G401 (cell line): Measurements from ENCODE around the gene TCF12. TPM values are rescaled to one million over a fixed set of nuclear protein-coding genes. Genes with fewer than 3 reads are reported as not detected.

Experiments used
- DNase-seq: peaks from one replicate; pipeline ENCODE4 v3.0.0-alpha.2; 2015; ENCODE audit warnings: low spot score
- in situ Hi-C: cut with HindIII; loops from 2 replicates; pipeline ENCODE4 v1.10.0; 2016; ENCODE audit warnings: low sequenced_read_pairs, mixed read lengths
- total RNA-seq: library from RNA; depleted of rRNA; stranded (reverse); fragments of >200 nt; shearing (Covaris generic); gene quantifications from 2 replicates; pipeline ENCODE4 v1.2.3, GENCODE V29; 2014

TCF12 gene
- total RNA-seq, 1 experiment from 2014 or later: 55.3 TPM

DNA sequence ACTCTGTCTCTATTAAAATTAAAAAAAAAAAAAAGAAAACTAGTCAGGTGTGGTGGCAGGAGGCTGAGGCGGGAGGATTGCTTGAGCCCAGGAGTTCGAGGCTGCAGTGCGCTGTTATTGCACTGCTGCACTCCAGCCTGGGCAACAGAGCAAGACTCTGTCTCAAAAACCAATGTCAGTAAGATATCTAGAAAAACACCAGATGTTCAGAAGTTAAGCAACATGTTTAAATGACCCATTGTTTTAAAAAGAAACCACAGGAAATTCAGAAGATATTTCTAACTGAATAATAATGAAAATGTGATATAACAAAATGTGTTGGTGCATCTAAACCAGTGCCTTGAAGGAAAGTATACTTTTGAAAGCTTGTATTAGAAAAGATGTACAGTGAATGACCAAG, 254.5 kb downstream of the TCF12 start:
- in situ Hi-C loops: no loop called here
- DNase-seq: no peak

DNA sequence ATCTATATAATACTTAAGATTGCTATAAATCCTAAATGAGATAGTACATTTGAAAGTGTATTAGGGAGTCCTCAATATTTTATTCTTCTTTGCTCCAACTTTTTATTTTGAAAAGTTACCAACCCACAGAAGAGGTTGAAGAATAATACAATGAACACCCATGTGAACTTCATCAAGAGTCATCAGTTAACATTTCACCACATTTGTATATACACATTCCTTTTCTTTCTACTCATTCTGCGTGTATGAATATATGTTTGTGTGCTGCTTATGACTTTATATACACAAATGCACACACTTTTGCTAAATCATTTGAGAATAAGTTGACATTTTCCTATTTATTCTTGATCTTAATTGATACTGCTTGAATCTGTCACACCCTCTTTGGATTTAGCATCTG, 264.6 kb downstream of the TCF12 start:
- in situ Hi-C loops: no loop called here
- no peak for DNase-seq

DNA sequence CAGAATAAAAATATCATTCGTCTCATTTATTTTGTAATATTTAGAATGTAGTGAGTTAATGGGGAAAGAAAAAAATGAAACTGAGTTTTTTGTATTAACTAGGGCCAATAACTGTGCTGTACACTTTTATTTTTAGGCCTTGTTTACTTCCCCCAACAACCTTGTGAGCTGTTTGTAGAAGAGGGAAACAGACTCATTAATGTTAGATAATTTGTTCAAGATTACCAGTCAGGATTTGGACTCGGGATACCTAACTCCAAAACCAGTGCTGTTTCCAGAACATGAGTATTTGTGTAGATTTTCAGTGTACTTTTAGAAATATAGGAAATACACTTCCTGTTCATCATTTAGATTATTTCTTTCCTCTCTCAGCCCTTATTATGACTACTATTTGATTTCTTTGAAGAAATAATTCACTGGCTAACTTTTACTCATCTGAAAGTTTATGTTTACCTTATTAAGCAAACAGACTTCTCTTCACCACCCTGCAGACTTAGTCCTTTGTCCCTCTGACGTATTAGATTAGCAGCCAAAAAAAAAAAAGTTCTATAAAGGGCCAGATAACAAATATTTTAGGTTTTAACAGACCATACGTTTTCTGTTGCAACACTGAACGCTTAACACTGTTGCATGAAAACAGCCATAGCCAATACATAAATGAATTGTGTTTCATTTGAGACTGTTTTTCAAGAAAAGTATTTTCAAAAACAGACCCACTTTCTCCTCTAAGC, 265.3 kb downstream of the TCF12 start:
- no peak for DNase-seq
- in situ Hi-C loops: no loop called here

DNA sequence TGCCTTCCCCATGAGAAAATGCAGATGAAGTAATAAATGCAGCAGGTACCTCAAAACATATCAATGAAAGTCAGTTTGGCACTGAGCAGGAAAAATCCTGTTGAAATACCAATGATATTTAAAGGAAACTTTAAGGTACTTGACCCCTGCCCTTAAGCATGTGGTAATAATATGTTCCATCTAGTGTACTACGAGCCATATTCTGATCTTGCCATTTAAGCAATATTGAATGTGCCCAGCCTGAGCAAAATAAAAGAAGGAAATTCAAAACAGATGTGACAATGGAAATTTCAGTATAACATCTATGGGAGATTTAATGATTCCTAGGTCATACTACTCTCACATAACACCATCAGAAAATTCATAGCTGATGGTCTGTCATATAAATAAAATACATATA, 266.1 kb downstream of the TCF12 start:
- DNase-seq: no peak
- in situ Hi-C loops: no loop called here

DNA sequence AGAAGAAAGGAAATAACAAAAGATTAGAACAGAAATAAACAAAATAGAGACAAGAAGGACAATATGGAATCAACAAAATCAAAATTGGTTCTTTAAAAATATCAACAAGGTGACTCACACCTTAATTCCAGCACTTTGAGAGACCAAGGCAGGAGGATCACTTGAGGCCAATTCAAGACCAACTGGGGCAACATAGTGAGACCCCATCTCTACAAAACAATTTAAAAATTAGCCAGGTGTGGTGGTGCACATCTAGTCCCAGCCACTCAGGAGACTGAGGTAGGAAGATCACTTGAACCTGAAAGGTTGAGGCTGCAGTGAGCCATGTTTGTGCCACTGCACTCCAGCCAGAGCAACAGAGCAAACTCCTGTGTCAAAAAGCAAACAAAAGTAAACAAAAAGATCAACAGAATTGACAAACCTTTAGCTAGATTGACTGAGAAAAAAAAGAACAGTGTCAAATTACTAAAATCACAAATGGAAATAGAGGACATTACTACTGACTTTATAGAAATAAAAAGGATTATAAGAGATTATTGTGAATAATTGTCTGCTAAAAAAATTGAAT, 267.1 kb downstream of the TCF12 start:
- DNase-seq: no peak
- in situ Hi-C loops: no loop called here

DNA sequence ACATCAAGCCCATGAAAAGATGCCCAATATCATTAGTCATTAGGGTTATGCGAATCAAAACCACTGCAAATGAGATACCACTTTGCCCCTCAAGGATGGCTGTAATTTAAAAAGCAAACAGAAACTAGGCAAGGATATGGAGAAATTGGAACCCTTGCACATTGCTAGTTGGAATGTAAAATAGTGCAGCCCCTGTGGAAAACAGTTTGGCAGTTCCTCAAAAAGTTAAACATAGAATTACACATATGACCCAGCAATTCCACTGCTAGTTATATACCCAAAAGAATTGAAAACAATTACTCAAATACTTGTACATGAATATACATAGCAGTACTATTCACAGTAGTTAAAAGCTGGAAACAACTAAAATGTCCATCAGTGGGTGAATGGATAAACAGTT, 271.0 kb downstream of the TCF12 start:
- no peak for DNase-seq
- in situ Hi-C loops: no loop called here

DNA sequence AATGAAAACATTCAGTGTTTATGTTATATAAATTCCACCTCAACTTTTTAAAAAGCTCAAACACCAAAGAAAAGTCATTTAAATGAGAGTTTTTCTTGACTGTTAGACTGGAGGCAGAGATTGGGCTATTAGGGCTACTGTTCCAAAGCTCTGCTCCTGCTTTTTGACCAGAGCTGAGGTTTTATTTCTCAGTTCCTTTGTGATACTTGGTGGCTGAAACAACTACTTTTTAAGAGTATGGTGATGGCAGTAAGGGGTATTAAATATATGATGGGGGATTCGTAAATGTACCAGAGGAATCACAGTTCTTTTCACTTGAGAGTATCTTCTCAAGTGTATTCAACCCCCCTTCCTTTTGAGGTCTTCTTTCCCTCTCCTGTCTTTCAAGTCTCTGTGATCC, 271.8 kb downstream of the TCF12 start:
- no peak for DNase-seq
- in situ Hi-C loops: no loop called here

DNA sequence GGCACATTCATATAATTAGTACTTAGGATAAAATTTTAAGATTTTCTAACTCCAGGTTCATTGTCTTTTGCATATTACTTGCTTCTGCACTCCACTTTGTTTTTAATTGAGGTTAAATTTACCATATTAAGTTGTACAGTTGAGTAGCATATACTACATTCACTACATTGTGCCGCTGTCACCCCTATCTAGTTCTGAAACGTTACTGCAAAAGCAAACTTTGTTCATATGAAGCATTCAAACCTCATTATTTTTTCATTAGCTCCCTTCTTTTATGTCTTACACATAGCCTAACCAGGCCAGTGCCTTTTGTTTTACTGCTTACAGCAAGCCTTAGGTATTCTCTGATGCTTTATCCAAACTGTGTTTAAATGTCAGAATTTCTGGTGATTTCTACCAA, 274.7 kb downstream of the TCF12 start:
- DNase-seq: no peak
- in situ Hi-C loops: no loop called here

DNA sequence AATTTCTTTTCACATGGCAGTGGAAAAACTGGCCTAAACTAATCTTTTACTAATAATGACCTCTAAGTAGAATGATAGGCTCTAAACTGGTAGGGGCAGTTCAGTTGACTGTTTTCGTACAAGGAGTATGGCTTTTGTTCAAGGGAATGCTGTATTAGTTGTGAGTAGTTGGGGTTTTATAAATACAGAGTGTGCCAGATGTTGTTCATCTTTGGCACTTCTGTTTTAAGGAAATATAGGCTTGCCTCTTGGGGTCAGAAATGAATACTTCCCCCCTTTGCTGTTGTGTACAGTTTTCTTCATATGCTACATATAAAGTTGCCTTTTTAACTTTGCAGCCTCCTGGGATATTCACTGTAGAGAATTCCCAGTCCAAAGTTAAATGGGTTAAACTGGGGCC, 276.9 kb downstream of the TCF12 start:
- no peak for DNase-seq
- in situ Hi-C loops: no loop called here

DNA sequence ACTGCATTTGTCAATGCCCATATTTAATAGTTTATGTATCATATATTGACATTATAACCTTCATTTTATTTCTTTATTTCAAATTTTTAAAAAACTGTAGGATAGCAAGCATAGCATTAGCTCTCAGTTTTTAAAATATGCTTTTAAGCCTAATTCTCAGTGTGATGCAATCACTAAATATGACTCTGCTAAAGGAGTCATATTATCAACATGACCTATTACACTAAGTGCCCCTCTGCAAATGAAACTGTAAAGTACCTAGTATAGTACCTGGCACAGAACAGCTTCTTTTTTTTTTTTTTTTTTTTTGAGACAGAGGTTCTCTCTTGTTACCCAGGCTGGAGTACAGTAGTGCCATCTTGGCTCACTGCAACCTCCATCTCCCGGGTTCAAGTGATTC, 278.4 kb downstream of the TCF12 start:
- no peak for DNase-seq
- in situ Hi-C loops: no loop called here

DNA sequence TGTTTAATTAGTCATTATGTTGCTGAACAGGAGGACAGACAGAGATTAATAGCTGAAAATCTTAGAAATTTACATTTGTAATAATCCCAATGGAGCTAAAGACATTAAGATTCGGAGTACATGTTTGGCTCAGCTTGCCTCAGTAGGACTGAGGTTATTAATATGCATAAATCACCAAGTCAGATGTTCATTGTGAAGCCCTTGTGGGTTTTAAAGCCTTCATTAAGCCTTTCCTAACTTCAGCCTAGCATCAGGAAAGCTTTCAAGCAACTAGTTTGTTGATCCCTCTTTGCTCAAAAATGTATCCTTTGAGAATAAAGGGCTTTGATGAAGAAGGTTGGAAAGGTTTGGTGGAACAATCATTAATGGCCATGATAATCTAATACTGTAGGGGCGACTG, 279.7 kb downstream of the TCF12 start:
- no peak for DNase-seq
- in situ Hi-C loops: no loop called here

DNA sequence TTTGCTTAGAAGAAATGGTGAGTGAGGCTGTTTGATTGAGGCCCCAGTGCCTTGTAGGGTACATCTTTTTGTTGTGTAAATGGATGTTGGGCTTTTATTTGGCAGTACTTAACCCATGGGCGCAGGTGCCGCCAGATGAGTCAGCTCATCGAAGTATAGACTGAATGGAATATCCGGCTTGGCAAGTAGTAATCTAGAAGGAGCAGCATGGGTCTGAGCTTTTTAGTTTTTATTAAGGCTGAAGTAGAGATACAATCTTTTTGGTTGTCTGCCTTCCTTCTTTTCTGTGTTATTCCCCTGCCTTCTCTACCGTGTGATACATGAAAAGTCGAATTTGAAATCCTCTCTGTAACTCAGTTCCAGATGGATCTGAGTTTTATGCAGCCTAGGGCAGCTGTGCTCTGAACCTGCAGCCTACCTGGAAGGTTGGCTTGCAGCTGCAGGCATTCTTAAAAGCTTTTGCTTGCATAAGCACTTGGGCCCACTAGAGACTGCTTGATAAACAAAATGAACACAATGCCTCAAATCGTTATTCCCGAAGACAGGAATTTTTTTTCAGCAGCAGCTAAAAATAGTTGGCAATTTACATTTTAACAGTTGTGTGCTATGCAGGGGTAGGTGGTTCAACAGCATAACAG, 280.3 kb downstream of the TCF12 start:
- in situ Hi-C loops: no loop called here
- no peak for DNase-seq

DNA sequence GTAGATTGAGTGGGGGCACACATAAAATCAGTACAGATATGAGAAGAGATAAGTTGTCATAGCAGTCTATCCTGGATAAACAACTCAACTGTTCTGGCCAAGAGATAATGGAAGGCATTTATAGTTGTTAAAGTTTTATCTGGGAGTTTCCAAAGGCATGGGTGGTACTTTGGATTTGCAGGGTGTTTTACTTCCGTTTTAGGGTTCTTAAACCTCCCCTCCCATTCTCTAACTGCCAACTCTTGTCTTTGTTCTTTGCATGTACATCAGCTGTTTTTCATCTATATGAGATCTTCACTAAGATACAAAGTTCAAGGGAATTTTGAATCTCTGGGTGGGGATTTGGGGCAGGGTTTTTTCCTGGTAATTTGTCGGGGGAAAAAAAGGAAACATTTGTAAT, 283.1 kb downstream of the TCF12 start:
- no peak for DNase-seq

DNA sequence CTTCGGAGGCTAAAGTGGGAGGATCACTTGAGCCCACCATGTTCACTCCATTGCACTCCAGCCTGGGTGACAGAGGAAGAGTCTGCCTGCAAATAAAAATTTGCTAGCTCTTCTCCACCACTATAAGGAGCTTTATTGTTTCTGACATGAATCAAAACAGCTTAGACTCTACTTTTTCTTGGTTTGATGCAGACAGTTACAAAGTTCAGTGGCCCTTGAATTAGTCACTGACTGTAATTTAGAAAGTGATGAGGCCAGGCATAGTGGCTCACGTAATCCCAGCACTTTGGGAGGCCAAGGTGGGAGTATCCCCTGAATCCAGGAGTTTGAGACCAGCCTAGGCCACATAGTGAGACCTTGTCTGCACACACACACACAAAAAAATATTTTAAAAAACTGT, 285.5 kb downstream of the TCF12 start:
- DNase-seq: no peak
- in situ Hi-C loops: no loop called here

More for the DNA sequence above, 283.1 kb downstream of the TCF12 start:
- in situ Hi-C loops: no loop called here

DNA sequence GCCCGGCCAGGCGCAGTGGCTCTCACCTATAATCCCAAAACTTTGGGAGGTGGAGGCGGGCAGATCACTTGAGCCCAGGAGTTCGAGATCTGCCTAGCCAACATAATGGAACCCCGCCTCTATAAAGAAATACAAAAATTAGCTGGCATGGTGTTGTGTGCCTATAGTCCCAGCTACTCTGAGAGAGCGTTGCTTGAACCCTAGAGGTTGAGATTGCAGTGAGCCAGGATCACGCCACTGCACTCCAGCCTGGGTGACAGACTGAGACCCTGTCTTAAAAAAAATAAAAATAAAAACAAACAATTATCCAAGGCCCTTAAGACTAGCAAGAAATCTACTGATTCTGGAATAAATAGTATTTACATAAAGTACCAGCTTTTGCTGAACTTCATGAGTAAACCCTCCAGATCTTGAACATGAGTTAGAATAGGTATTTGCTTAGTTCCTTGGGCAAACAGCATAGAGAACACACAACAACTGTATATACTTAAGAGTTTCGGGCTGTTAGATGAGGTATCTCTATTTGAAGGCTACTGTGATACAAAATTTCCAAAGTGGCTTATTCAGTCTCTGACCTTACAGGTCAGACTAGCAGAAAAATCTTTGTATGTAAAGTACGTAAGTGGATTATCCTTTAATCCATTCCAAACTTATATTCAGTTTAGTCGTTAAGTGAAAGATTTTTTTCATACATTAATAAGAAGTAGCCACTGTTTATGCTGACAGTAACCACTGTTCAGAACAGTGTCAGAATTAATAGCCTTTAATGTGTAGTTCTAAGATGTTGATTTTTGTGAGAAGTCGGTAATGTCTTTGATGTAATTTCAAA, 286.8 kb downstream of the TCF12 start:
- in situ Hi-C loops: no loop called here
- DNase-seq: no peak

DNA sequence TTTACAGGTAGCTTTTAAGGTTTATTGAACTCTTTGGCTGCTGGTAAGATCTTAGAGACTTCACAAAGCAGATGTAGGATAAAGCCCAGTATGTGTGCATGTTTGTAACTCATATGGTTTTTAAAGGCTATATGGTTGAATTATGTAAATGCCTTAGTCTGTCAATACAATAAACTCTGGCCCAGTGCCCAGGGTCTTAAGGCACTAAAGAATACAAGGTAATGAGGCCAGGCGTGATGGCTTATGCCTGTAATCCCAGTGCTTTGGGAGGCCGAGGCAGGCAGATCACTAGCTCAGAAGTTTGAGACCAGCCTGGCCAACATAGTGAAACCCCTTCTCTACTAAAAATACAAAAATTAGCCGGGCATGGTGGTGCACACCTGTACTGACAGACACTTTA, 287.6 kb downstream of the TCF12 start:
- DNase-seq: no peak
- in situ Hi-C loops: no loop called here

DNA sequence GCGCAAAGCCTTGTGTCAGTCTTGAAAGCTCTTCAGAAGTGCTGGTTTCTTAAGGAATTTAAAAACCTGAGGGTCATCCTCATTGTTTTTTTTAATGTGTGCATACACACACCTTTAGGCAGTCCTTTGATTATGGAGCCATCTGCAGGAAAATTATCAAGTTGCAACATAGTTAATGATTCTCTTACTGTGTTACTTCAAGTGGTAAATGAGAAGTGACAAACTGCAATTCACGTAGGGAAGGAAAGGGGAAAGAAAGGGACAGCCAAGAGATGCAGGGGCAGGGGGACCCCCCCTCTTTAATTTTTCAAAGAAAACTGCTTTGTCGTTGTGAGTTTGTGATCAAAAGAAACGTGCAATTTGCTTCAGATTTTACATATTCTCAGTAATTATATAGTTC, 295.4 kb downstream of the TCF12 start:
- in situ Hi-C loops: no loop called here
- peak; percentile 81 for DNase-seq

DNA sequence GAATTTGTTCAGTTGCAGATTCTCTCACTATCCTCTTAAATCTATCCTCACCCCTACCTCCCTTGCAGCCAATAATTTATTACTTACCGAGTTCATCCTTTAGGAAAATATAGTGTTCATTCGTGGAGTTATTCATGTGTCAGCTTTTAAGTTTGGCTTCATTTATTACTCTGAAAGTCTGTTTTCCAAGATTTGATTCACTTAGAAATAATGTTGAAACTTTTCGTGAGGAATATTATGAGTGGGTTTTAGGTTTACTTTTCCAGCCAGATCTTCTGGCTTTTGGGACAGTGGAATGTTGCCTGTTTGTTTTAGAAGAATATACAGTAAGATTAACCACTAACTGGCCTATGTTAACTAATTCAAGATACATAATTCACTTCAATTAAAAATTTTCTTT, 296.9 kb downstream of the TCF12 start:
- DNase-seq: no peak
- in situ Hi-C loops: no loop called here

DNA sequence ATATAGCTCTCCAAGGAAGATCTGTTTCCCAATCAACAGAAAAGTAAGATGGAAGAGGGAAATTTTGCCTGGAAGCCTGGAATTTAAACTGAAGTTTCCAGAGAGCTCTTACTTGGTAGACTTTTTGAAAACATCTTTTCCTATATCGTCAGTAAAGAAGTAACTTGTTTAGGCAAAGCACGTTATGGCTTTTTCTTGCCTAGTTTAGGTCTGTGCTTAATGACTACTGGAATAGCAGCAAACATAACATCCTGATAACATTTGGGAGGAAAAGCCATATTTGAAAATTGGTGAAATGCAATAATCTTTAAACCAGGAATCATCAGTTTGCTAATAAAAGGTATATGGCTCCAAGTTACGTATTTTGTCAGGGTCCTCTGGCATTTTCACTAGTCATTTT, 297.4 kb downstream of the TCF12 start:
- in situ Hi-C loops: no loop called here
- DNase-seq: no peak

DNA sequence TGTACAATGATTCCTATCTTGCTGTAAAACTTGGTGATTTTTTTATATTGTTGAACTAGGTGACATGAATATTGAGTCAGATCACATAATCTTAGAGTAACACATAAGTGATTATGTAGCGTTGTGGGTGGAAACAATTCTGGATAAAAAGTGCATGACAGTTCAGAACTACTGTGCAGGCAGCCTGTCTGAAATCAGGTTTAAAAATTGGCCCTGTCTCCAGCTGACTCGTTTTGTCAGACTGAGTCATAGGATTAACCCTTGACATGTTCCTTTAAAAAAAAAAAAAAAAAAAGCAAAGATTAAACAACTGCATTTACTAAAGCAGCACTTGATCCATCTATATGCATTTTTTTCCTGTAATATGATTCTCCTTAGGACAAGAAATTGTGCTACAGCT, 297.8 kb downstream of the TCF12 start:
- in situ Hi-C loops: no loop called here
- no peak for DNase-seq
